ENCODE results near the gene HBS1L.

Gene HBS1L

DNA sequence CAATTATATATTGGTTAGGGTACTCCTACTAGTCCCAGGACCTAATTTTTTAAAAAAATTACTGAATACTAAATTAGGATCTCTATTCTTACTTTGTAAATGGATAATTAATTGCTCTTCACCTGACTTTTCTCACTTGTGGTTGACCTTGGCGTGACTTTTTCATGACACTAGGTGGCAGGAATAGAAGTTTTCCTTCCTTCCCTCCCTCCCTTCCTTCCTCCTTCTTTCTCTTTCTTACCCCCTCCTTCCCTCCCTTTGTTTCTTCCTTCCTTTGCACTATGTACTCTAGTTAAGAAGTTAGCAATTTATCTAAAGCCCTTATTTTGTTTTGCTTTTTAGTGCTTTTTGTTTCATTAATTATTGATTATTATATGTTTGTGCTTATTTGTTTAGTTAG, 20.4 kb upstream of the HBS1L start:
- no peak overlapping the region for H3K4me3 ChIP-seq (ENCODE audit: low read length)
- no peaks in the 10 kb centered on the region; the same call in 1 of the 2 replicates for H3K9me2 ChIP-seq (replicated peaks; ENCODE audit: control insufficient read depth, low read length)

GRCh38 chr6:135073756-135074393, 19.3 kb upstream of the HBS1L start:
- Histone ChIP-seq H3F3A (ENCODE audit: control insufficient read depth, insufficient read depth) (no peaks in the 10 kb centered on the region), H3K27ac (ENCODE audit: low read depth, low read length) (no peak overlapping the region), H3K9me2 (replicated peaks; ENCODE audit: control insufficient read depth, low read length) (no peaks in the 10 kb centered on the region; the same call in 1 of the 2 replicates), H3K4me1 (ENCODE audit: control insufficient read depth, low read length) (peaks cover 38% of the 10 kb centered on the region), H3K27me3 (ENCODE audit: control insufficient read depth, low read length) (no peaks in the 10 kb centered on the region), H3K79me2 (ENCODE audit: control insufficient read depth, low read length) (no peaks in the 10 kb centered on the region), H3K36me3 (ENCODE audit: control insufficient read depth, low read length) (no peaks in the 10 kb centered on the region), H3K9me3 (ENCODE audit: control insufficient read depth, insufficient read depth, low read length) (no peaks in the 10 kb centered on the region), H3K4me2 (ENCODE audit: low read length) (no peak overlapping the region), H4K20me1 (ENCODE audit: control insufficient read depth, insufficient read depth, low read depth, low read length) (no peaks in the 10 kb centered on the region), H3K4me3 (ENCODE audit: low read length) (no peak overlapping the region)
- TF ChIP-seq EZH2phosphoT487 (IDR thresholded peaks at IDR 0.05; ENCODE audit: borderline replicate concordance, low read length) = no peak
- no peak for TF ChIP-seq CTCF (IDR thresholded peaks at IDR 0.05; ENCODE audit: low read depth, low read length, poor library complexity, severe bottlenecking)

More for the DNA sequence above, 20.4 kb upstream of the HBS1L start:
- no peaks in the 10 kb centered on the region for H3K9me3 ChIP-seq (ENCODE audit: control insufficient read depth, insufficient read depth, low read length)
- no peaks in the 10 kb centered on the region for H3K79me2 ChIP-seq (ENCODE audit: control insufficient read depth, low read length)
- no peaks in the 10 kb centered on the region for H3F3A ChIP-seq (ENCODE audit: control insufficient read depth, insufficient read depth)
- H3K4me2 ChIP-seq (ENCODE audit: low read length) = peak overlapping the region; percentile 23
- peak; percentile 33 for TF ChIP-seq CTCF (IDR thresholded peaks at IDR 0.05; ENCODE audit: low read depth, low read length, poor library complexity, severe bottlenecking)
- no peak for TF ChIP-seq EZH2phosphoT487 (IDR thresholded peaks at IDR 0.05; ENCODE audit: borderline replicate concordance, low read length)
- H3K27ac ChIP-seq (ENCODE audit: low read depth, low read length) = no peak overlapping the region
- peaks cover 38% of the 10 kb centered on the region for H3K4me1 ChIP-seq (ENCODE audit: control insufficient read depth, low read length)
- H4K20me1 ChIP-seq (ENCODE audit: control insufficient read depth, insufficient read depth, low read depth, low read length) = no peaks in the 10 kb centered on the region
- H3K27me3 ChIP-seq (ENCODE audit: control insufficient read depth, low read length) = no peaks in the 10 kb centered on the region
- H3K36me3 ChIP-seq (ENCODE audit: control insufficient read depth, low read length) = no peaks in the 10 kb centered on the region

GRCh38 chr6:135073217-135073616, 18.6 kb upstream of the HBS1L start:
- Histone ChIP-seq H4K20me1 (ENCODE audit: control insufficient read depth, insufficient read depth, low read depth, low read length) (no peaks in the 10 kb centered on the region), H3K4me2 (ENCODE audit: low read length) (no peak overlapping the region), H3K9me3 (ENCODE audit: control insufficient read depth, insufficient read depth, low read length) (no peaks in the 10 kb centered on the region)

More at GRCh38 chr6:135073217-135073616, 18.6 kb upstream of the HBS1L start:
- Histone ChIP-seq H3K4me1 (ENCODE audit: control insufficient read depth, low read length) (peaks cover 33% of the 10 kb centered on the region), H3K36me3 (ENCODE audit: control insufficient read depth, low read length) (no peaks in the 10 kb centered on the region), H3K79me2 (ENCODE audit: control insufficient read depth, low read length) (no peaks in the 10 kb centered on the region), H3K27ac (ENCODE audit: low read depth, low read length) (no peak overlapping the region), H3K4me3 (ENCODE audit: low read length) (no peak overlapping the region), H3K9me2 (replicated peaks; ENCODE audit: control insufficient read depth, low read length) (no peaks in the 10 kb centered on the region; the same call in 1 of the 2 replicates), H3F3A (ENCODE audit: control insufficient read depth, insufficient read depth) (no peaks in the 10 kb centered on the region), H3K27me3 (ENCODE audit: control insufficient read depth, low read length) (no peaks in the 10 kb centered on the region)
- TF ChIP-seq CTCF (IDR thresholded peaks at IDR 0.05; ENCODE audit: low read depth, low read length, poor library complexity, severe bottlenecking) (no peak), EZH2phosphoT487 (IDR thresholded peaks at IDR 0.05; ENCODE audit: borderline replicate concordance, low read length) (no peak)
